Activated naive CD4-positive, alpha-beta T cell treated with anti-CD3 and anti-CD28 coated beads for 36 hours (primary cell): ENCODE results near the gene CALHM3. TPM values are rescaled to one million over a fixed set of nuclear protein-coding genes. Genes with fewer than 3 reads are reported as not detected.

ENCODE experiments used
- CTCF ChIA-PET: fragments of 350-600 bp; sonication (Branson Sonifier 250); formaldehyde crosslinking; loops from one replicate; lab custom pipeline; 2021; ENCODE audit warnings: antibody characterized with exemption; lab: Charles Lee
- DNase-seq: peaks from one replicate; pipeline ENCODE4 v3.0.0-alpha.2; 2020
- H3K27ac Mint-ChIP-seq: one replicate; pipeline ENCODE4 v1.8.0; 2021; ENCODE audit warnings: mild to moderate bottlenecking, mixed read lengths
- H3K27me3 Mint-ChIP-seq: one replicate; pipeline ENCODE4 v1.8.0; 2021; ENCODE audit warnings: low read depth, mixed read lengths
- H3K36me3 Mint-ChIP-seq: one replicate; pipeline ENCODE4 v1.8.0; 2021; ENCODE audit warnings: low read depth, mixed read lengths
- H3K4me1 Mint-ChIP-seq: one replicate; pipeline ENCODE4 v1.8.0; 2021; ENCODE audit warnings: low read depth, mixed read lengths
- H3K4me3 Mint-ChIP-seq: one replicate; pipeline ENCODE4 v1.8.0; 2021; ENCODE audit warnings: mild to moderate bottlenecking, moderate library complexity, mixed read lengths
- H3K9me3 Mint-ChIP-seq: one replicate; pipeline ENCODE4 v1.8.0; 2021; ENCODE audit warnings: mixed read lengths
- intact Hi-C: fragments of 100-400 bp; cut with micrococcal nuclease; formaldehyde crosslinking; loops from one replicate; pipeline ENCODE4 v1.15.1; 2023
- total RNA-seq, 2 experiments: library from RNA; stranded (reverse); gene quantifications; one replicate each; pipeline ENCODE4 v1.2.3, GENCODE V29; 2021

The CALHM3 gene
- total RNA-seq, 2 experiments from 2014 or later: not detected

DNA sequence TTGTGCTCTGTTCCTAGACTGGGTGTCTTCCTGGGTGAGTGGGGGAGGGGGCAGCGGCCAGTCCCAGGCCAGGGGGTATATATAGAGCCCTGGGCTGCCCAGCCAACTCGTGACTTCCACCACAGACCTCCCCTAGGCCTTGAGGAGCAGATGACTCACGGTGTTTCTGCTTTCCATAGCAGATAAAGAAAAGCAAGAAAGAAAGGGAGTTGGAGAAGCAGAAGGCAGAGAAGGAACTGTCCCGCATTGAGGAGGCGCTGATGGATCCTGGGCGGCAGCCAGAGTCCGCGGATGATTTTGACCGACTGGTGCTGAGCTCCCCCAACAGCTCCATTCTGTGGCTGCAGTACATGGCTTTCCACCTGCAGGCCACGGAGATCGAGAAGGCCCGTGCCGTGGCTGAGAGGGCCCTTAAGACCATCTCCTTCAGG, 37.0 kb downstream of the CALHM3 start:
- CTCF ChIA-PET: interaction anchor here (1.2 kb wide), 1 partner anchor 43 kb away, joined by 3 read pairs; no protein-coding TSS in a partner anchor
- Mint-ChIP-seq H3K36me3 (peaks cover 45% of the 10 kb centered on the region), H3K4me3 (no peak overlapping the region), H3K9me3 (no peaks in the 10 kb centered on the region), H3K4me1 (no peaks in the 10 kb centered on the region), H3K27me3 (no peaks in the 10 kb centered on the region), H3K27ac (no peak overlapping the region)
- DNase-seq: no peak
- intact Hi-C loops: no loop called here

- DNase-seq: no peak
- Mint-ChIP-seq H3K4me3 (no peak overlapping the region), H3K27me3 (no peaks in the 10 kb centered on the region), H3K4me1 (no peaks in the 10 kb centered on the region), H3K27ac (no peak overlapping the region), H3K9me3 (no peaks in the 10 kb centered on the region), H3K36me3 (peaks cover 46% of the 10 kb centered on the region)
- intact Hi-C loops: no loop called here
- CTCF ChIA-PET: no interaction called here
Observed at GRCh38 chr10:103441611-103442010, 37.4 kb downstream of the CALHM3 start.

DNA sequence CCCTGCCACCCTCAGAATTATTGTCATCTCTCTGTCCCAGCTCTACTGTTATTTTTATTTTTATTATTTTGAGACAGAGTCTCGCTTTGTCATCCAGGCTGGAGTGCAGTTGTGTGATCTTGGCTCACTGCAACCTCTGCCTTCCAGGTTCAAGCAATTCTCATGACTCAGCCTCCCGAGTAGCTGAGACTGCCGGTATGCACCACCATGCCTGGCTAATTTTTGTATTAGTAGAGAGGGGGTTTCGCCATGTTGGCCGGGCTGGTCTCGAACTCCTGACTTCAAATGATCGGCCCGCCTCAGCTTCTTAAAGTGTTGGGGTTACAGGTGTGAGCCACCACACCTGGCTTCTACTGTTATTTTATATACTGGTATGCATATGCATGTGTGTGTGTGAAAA, 37.8 kb downstream of the CALHM3 start:
- H3K9me3 Mint-ChIP-seq: no peaks in the 10 kb centered on the region
- H3K27ac Mint-ChIP-seq: no peak overlapping the region
- no peaks in the 10 kb centered on the region for H3K27me3 Mint-ChIP-seq
- intact Hi-C loops: no loop called here
- H3K36me3 Mint-ChIP-seq: peaks cover 47% of the 10 kb centered on the region
- CTCF ChIA-PET: interaction anchor here (0.6 kb wide), 1 partner anchor 64 kb away, joined by 8 read pairs; no protein-coding TSS in a partner anchor
- DNase-seq: no peak
- no peak overlapping the region for H3K4me3 Mint-ChIP-seq
- H3K4me1 Mint-ChIP-seq: no peaks in the 10 kb centered on the region

DNA sequence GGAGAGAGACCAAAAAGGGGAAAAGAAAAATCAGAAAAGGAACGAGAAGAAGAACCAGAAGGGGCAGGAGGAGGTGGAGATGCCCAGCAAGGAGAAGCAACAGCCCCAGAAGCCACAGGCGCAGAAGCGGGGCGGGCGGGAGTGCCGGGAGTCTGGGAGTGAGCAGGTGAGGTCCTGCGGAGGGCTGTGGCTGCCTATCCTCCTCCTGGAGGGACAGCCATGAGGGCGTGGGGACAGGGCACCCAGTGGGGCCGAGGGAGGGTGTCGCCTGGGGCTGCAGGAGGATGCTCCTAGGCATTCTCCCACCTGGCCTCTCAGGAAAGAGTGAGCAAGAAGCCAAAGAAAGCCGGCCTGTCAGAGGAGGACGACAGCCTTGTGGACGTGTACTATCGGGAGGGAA, 38.6 kb downstream of the CALHM3 start:
- no peak overlapping the region for H3K27ac Mint-ChIP-seq
- no peaks in the 10 kb centered on the region for H3K4me1 Mint-ChIP-seq
- CTCF ChIA-PET: interaction anchor here (0.6 kb wide), 2 partner anchors 64 to 141 kb away, joined by 3 to 8 read pairs; no protein-coding TSS in a partner anchor
- intact Hi-C loops: no loop called here
- DNase-seq: no peak
- H3K27me3 Mint-ChIP-seq: no peaks in the 10 kb centered on the region
- no peaks in the 10 kb centered on the region for H3K9me3 Mint-ChIP-seq
- peaks cover 48% of the 10 kb centered on the region for H3K36me3 Mint-ChIP-seq
- no peak overlapping the region for H3K4me3 Mint-ChIP-seq

DNA sequence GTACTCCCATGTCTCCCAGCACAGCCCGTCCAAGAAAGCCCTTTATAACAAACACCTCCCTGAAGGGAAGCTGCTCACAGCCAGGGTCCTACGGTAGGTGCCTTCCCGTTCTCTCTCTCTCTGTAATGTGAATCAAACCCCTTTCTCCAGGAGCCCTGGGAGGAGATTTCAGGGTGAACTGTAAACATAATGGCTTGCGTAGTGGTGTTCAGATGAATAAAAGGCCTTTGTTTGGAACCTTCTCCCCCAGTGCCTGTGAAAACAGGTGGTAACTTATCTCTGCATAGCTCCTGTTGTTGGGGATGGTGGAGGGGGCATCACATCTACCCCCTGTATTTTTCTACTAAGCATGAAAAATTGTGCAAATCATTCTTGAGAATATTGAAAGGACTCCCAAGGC, 39.3 kb downstream of the CALHM3 start:
- H3K9me3 Mint-ChIP-seq: no peaks in the 10 kb centered on the region
- no peaks in the 10 kb centered on the region for H3K4me1 Mint-ChIP-seq
- no peak overlapping the region for H3K4me3 Mint-ChIP-seq
- H3K36me3 Mint-ChIP-seq: peaks cover 48% of the 10 kb centered on the region
- H3K27ac Mint-ChIP-seq: no peak overlapping the region
- no peaks in the 10 kb centered on the region for H3K27me3 Mint-ChIP-seq
- intact Hi-C loops: no loop called here
- CTCF ChIA-PET: no interaction called here
- DNase-seq: no peak

- Mint-ChIP-seq H3K4me1 (peaks cover 13% of the 10 kb centered on the region), H3K27ac (no peak overlapping the region), H3K4me3 (no peak overlapping the region), H3K36me3 (peaks cover 50% of the 10 kb centered on the region), H3K9me3 (no peaks in the 10 kb centered on the region), H3K27me3 (no peaks in the 10 kb centered on the region)
- intact Hi-C loops: no loop called here
- CTCF ChIA-PET: no interaction called here
- DNase-seq: no peak
Observed at GRCh38 chr10:103433858-103434257, 45.2 kb downstream of the CALHM3 start.

DNA sequence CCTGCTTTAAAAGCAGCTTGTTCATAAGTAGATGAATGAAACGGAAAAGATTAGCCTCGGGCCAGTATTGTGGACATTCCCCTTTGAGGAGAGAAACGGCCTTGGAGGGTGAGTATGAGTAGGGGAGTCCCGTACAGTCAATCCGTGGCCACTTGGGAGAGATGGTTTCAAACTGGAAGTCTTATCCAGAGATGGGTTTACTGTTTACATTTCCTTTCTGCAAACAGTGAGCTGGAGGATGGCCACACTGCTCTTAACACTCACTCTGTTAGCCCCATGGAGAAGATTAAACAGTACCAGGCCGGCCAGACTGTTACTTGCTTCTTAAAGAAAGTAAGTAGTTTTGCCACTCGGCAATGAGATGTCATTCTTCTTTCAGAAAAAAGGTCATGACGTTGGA, 47.1 kb downstream of the CALHM3 start:
- Mint-ChIP-seq H3K36me3 (peaks cover 61% of the 10 kb centered on the region), H3K9me3 (no peaks in the 10 kb centered on the region), H3K4me1 (peaks cover 32% of the 10 kb centered on the region), H3K27ac (no peak overlapping the region), H3K27me3 (no peaks in the 10 kb centered on the region), H3K4me3 (no peak overlapping the region)
- CTCF ChIA-PET: no interaction called here
- intact Hi-C loops: no loop called here
- no peak for DNase-seq

DNA sequence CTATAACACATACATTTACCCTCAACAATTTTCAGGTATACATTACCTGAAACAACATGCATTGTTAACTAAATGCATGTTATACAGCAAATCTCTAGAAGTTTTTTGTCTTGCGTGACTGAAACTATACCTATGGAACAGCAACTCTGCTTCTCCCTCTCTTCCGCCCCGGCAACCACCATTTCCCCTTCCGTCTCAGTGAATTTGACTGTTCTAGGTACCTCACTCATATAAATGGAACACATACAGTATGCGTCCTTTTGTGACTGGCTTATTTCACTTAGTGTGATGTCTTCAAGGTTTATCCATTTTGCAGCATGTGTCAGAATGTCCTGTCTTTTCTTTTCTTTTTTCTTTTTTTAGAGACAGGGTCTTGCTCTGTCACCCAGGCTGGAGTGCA, 49.4 kb downstream of the CALHM3 start:
- DNase-seq: peak; percentile 42
- Mint-ChIP-seq H3K4me3 (no peak overlapping the region), H3K27me3 (no peaks in the 10 kb centered on the region), H3K27ac (peak overlapping the region; percentile 71), H3K4me1 (peaks cover 36% of the 10 kb centered on the region), H3K36me3 (peaks cover 57% of the 10 kb centered on the region), H3K9me3 (no peaks in the 10 kb centered on the region)
- CTCF ChIA-PET: no interaction called here
- intact Hi-C loops: no loop called here

GRCh38 chr10:103428989-103429643, 49.9 kb downstream of the CALHM3 start:
- no peak for DNase-seq
- Mint-ChIP-seq H3K9me3 (no peaks in the 10 kb centered on the region), H3K36me3 (peaks cover 62% of the 10 kb centered on the region), H3K4me1 (peaks cover 36% of the 10 kb centered on the region), H3K27me3 (no peaks in the 10 kb centered on the region), H3K27ac (peak overlapping the region; percentile 76), H3K4me3 (no peak overlapping the region)
- intact Hi-C loops: no loop called here
- CTCF ChIA-PET: interaction anchor here (0.9 kb wide), 1 partner anchor 57 kb away, joined by 3 read pairs; no protein-coding TSS in a partner anchor

- no peak overlapping the region for H3K4me3 Mint-ChIP-seq
- H3K36me3 Mint-ChIP-seq: peaks cover 64% of the 10 kb centered on the region
- intact Hi-C loops: no loop called here
- H3K27ac Mint-ChIP-seq: no peak overlapping the region
- peaks cover 36% of the 10 kb centered on the region for H3K4me1 Mint-ChIP-seq
- CTCF ChIA-PET: interaction anchor here (1.3 kb wide), 1 partner anchor 58 kb away, joined by 4 read pairs; no protein-coding TSS in a partner anchor
- H3K27me3 Mint-ChIP-seq: no peaks in the 10 kb centered on the region
- H3K9me3 Mint-ChIP-seq: no peaks in the 10 kb centered on the region
- no peak for DNase-seq
Observed at GRCh38 chr10:103427866-103428265, 51.2 kb downstream of the CALHM3 start.

- Mint-ChIP-seq H3K27me3 (no peaks in the 10 kb centered on the region), H3K9me3 (no peaks in the 10 kb centered on the region), H3K4me3 (no peak overlapping the region), H3K27ac (no peak overlapping the region), H3K36me3 (peaks cover 60% of the 10 kb centered on the region), H3K4me1 (peaks cover 22% of the 10 kb centered on the region)
- intact Hi-C loops: no loop called here
- CTCF ChIA-PET: no interaction called here
- DNase-seq: no peak
Observed at GRCh38 chr10:103423748-103424147, 55.3 kb downstream of the CALHM3 start.
